Embryonic facial prominence (tissue), 1 donor: ENCODE results near the gene DGLUCY.
"Not testable (repeated sequence)": the region's sequence is repeated elsewhere in the genome, so short reads cannot be mapped to it uniquely, and the experiment has no call there.

Experiments
- DNase-seq: peaks from one replicate; pipeline ENCODE4 v3.0.0-alpha.2; 2016; ENCODE audit errors: extremely low spot score

DGLUCY gene

GRCh38 chr14:91207008-91207407, 93.1 kb downstream of the DGLUCY start:
- DNase-seq: no peak

- no peak for DNase-seq
Measured at GRCh38 chr14:91211017-91211416, 97.1 kb downstream of the DGLUCY start.

DNA sequence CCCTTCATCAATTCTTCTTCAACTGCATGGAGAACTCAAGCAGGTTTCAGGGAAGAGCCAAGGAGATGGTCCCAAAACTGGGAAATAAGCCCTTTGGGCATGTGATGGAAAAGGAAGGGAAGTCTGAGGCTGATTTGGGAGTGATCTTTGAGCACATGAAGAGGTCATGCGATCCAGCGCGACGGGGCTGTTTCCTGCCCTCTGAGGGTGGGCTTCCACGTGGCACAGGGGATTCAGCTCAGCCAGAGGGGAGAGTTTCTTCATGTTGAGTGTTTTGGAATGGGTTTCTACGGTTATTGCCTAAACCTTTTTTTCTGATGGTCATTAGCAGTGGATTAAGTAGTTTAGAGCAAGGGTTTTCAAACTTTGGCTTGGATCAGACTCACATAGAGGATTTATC, 100.4 kb downstream of the DGLUCY start:
- no peak for DNase-seq

DNA sequence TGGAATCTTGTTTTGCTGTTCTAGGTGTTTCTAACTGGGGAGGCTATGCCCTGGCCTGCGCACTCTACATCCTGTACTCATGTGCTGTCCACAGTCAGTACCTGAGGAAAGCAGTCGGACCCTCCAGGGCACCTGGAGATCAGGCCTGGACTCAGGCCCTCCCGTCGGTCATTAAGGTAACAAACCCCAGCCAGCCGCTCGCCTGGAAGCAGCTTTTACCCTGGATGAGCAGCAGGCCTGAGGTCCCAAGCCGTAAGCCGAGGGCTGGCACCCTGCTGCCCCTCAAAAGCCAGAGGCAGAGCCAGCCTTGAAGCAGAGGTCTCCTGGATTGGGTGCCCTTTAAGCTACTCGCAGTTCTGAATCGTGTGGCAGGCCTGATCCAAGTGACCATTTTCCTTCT, 101.5 kb downstream of the DGLUCY start:
- DNase-seq: no peak

DNA sequence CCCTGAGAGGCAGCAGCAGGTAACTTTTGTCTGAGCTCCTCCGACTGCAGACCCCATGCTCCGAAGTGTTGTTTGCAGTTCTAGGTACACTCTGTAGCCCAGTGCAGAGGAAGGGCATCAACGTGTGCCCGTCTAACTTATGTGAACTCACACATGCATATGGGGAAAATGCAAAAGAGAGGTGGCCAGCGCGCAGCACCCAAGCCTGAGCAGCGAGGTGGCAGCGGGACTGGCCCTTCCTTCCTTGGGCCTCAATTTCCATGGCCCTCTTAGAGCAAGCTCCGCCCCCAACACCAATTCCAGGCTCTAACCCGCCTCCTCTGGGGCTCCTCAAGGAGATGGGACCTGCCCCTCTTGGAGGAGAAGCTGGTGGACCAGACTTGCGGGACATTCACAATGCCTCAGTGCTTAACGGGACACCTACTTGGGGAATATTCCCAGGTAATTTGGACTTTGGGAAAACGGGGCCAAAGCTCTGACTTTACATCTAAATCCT, 102.9 kb downstream of the DGLUCY start:
- no peak for DNase-seq

DNA sequence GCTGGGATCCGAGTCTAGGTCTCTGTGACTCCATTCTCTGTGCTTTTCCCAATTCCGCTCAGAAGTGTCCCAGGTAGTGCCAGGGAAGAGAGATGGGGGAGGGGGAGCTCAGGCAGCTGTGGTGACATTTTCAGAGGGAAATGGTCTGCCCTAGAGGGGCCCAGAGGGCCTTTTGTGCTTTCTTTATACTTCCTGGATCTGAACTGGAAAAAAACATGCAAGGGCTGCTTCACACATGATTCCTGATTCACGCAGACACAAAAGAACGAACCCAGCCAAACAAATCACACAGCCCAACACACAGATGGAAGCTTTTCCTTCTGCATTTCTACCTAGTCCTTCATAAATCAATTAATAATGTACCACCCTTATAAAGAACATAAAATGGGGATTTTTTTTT, 104.1 kb downstream of the DGLUCY start:
- no peak for DNase-seq

DNA sequence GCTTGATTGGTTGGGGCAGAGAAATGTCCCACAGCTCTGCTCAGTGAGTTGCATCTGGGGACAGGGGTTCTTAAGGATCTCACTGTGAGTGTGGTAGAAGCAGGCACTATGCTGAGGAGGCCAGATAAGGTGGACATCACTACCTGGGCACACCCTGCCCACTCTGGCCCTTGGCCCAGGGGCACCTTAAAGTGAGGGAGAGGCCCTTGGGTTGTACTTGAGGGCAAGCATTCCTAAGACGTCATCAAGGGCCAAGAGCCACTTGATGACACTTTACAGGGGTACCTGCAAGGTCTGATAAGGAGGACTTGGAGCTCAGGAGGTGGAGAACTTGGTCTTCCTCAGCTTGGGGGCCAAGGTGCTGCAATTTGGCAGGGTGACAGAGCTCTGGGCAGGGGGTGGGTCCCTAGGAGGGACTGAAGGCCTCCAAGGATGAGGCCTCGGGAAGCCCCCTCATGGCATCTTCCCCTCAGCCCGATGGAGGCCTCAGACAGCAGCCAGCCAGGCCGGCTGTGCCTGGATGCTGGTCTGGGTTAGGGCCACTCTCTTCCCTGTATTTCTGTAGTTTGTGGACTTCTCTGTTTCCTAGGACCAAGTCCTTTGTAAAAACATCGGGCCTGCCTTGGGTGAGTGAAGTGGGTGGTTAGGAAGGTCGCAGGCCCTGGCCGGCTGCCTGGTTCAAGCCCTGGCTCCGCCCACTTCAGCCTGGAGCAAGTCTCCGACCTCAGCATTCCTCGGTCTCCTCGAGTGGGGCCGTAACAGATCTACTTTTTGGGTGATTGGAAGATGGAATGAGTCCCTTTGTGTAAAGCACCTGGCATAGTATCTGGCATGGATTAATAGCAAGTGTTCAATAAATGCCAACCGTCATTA, 105.9 kb downstream of the DGLUCY start:
- DNase-seq: no peak

DNA sequence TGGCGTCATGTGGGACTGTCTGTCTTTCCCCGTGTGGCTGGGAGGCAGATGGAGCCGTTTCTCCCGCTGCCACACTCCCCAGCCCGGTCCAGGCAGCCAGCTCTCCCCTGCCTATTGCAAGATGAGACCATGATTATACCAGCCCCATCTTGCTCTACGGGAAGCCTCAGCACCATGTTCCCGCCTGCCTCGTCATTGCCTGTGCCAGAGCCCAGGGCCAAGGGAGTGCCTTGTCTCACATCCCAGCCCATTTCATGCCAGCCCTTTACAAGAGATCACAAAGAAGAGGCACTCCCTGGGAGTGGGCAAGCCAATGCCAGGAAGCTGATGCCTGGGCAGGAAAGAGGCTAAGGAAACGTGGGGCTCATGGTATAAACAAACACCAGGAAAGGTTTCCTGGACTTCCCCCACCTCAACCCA, 106.7 kb downstream of the DGLUCY start:
- DNase-seq: no peak

DNA sequence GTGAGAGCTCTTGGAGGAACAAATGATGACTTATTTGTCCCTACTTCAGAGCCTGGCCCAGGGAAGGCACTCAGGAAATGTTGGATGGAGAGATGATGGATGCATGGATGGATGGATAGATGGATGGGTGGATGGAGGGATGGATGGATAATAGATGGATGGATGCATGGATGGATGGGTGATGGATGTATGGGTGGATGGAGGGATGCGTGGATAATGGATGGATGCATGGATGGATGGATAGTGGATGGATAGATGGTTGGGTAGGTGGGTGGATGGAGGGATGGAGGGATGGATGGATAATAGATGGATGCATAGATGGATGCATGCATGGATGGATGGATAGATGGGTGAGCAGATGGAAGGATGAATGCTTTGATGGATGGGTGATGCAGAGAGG, 107.4 kb downstream of the DGLUCY start:
- DNase-seq: no peak

DNA sequence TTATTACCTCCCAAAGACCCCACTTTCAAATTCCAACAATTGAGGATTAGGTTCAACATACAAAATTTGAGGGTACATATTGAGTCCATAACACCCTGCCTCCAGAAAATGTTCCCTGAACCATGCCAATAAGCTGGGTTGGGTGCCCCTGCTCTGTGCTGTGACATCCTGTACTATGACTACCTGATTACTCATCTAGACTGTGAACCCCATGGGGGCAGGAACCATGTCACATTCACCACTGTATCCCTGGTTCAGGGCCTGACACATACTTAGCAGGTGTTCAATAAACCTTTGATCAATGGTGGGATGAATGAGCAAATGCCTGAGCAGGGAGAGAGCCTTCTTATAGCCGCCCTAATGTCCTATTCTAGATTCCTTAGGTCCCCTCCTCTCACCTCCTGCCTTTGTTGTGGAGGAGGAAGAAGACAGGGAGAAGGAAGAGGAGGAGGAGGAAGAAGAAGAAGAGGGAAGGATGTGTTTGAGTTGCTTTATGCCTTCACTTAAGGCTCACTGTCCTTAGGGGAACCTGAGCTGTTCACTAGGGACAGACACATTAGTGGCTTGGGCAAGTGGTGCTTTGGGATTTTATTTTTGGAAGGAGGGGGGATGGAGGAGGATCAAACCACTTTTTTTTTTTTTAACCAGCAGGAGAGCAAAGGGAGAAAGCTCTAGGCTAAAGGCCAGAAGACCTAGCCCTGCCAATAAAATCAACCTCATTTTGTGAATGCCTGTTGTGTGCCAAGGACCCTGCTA, 109.3 kb downstream of the DGLUCY start:
- DNase-seq: no peak

GRCh38 chr14:91225025-91225424, 111.2 kb downstream of the DGLUCY start:
- DNase-seq: no peak

GRCh38 chr14:91226360-91226759, 112.5 kb downstream of the DGLUCY start:
- not testable (repeated sequence) for DNase-seq

DNA sequence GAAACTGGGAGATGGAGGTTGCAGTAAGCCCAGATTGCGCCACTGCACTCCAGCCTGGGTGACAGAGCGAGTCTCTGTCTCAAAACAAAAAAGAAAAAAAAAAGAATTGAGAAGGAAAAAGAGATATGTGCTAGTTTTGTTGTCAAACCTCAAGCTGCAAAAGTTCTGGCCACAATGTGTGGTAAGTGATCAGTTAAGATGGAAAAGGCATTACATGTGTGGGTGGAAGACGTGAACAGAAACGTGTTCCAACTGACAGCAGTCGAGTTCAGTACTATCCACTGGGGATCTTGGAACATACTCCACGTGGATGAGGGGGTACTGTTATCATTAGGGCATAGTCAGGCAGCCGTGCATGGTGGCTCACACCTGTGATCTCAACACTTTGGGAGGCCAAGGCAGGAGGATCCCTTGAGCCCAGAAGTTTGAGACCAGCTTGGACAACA, 113.3 kb downstream of the DGLUCY start:
- DNase-seq: no peak

- no peak for DNase-seq
Measured at GRCh38 chr14:91228112-91229004, 114.5 kb downstream of the DGLUCY start.

DNA sequence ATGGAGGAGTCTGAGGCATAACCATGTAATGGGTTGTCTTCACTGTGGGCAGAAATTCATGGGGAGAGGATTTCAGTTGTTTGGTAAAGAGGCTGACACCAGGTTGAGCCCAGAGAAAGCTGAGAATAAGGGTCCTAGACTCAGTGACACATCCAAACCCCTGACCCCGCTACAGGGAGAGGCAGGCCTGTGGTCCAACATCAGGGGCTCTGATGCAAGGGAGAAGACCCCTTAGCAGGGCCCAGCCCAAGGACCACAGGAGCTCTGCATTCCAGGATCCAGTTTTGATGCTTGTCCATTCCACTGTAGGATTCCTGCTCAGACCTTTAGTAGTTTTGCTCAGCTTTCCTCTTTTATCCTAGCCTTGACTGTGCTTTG, 115.1 kb downstream of the DGLUCY start:
- no peak for DNase-seq

DNA sequence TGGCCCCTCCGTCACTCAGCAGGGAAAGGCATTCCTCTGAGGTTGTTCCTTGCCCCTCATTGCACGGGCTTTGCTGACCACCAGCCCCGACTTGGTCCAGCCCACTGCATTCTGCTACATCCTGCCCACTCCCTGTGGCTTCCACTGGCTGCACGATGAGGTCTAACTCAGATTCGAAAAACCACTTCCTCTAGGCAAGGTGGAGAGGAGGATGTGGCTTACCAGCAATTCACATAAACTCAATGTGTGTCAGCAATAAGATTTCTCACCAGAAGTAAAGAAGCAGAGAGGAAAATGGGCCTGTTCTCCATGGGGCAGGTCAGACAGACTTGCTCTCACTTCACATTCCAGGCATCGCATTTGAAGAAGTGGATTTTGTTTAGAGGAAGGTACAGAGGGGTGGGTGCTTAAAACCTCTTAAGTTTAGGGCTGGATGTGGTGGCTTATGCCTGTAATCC, 115.9 kb downstream of the DGLUCY start:
- no peak for DNase-seq

GRCh38 chr14:91230397-91231035, 116.6 kb downstream of the DGLUCY start:
- DNase-seq: no peak

GRCh38 chr14:91231446-91231845, 117.6 kb downstream of the DGLUCY start:
- no peak for DNase-seq

DNA sequence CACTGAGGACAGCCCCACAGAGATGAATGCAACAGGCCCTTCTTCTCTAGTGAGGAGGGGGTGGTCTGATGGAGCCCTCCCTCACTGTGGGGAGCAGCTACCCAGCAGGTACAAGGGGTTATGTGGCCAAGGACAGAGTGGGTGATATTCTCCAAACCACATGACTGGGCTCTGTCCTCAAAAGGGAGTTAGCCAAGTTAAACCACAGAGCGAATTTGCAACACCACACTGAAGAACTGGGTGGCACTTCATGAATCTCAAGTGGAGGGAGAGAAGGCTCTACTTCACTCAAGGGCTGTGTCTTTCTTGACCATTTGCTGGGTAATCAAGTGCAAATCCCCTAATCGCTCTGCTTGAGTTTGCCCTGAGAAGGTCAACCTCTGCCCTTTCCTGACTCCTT, 118.2 kb downstream of the DGLUCY start:
- DNase-seq: no peak

GRCh38 chr14:91232603-91233002, 118.7 kb downstream of the DGLUCY start:
- no peak for DNase-seq
